ENCODE data around the gene TTC6.

The TTC6 gene

GRCh38 chr14:37587881-37588666 is 7.4 kb upstream of the TTC6 start:
- H3K27me3 ChIP-seq (ENCODE audit: insufficient read depth, poor library complexity, severe bottlenecking), result peaks cover 57% of the 10 kb centered on the region
- DNase-seq (ENCODE audit: low read depth in 1 of 2, low spot score in 1 of 2), result no peak
- no peak overlapping the region for H3K27ac ChIP-seq (replicated peaks)
- TF ChIP-seq GABPA (IDR thresholded peaks at IDR 0.05; ENCODE audit: low read depth), result no peak
- no peak for TF ChIP-seq POLR2AphosphoS5 (IDR thresholded peaks at IDR 0.05; ENCODE audit: low read depth)
- TF ChIP-seq SPI1 (IDR thresholded peaks at IDR 0.05; ENCODE audit: borderline replicate concordance, low read depth), result no peak
- TF ChIP-seq CTCF (IDR thresholded peaks at IDR 0.05; ENCODE audit: insufficient read depth, low read length), result no peak
- no peak for TF ChIP-seq REST (IDR thresholded peaks at IDR 0.05; ENCODE audit: insufficient replicate concordance, low read depth)
- no peak overlapping the region for H3K4me3 ChIP-seq (replicated peaks; ENCODE audit: insufficient read depth, low read length)

GRCh38 chr14:37588667-37588955 is 6.8 kb upstream of the TTC6 start:
- Histone ChIP-seq H3K27ac (replicated peaks) (no peak overlapping the region), H3K27me3 (ENCODE audit: insufficient read depth, poor library complexity, severe bottlenecking) (peaks cover 60% of the 10 kb centered on the region), H3K4me3 (replicated peaks; ENCODE audit: insufficient read depth, low read length) (no peak overlapping the region)
- TF ChIP-seq SPI1 (IDR thresholded peaks at IDR 0.05; ENCODE audit: borderline replicate concordance, low read depth) (no peak), REST (IDR thresholded peaks at IDR 0.05; ENCODE audit: insufficient replicate concordance, low read depth) (no peak)
- DNase-seq (ENCODE audit: low read depth in 1 of 2, low spot score in 1 of 2), result no peak

- no peak overlapping the region for H3K27ac ChIP-seq (replicated peaks)
- H3K27me3 ChIP-seq (ENCODE audit: insufficient read depth, poor library complexity, severe bottlenecking), result peaks cover 65% of the 10 kb centered on the region
- DNase-seq (ENCODE audit: low read depth in 1 of 2, low spot score in 1 of 2), result no peak
- H3K4me3 ChIP-seq (replicated peaks; ENCODE audit: insufficient read depth, low read length), result no peak overlapping the region
- TF ChIP-seq CTCF (IDR thresholded peaks at IDR 0.05; ENCODE audit: insufficient read depth, low read length), result no peak
- TF ChIP-seq SPI1 (IDR thresholded peaks at IDR 0.05; ENCODE audit: borderline replicate concordance, low read depth), result no peak
- TF ChIP-seq REST (IDR thresholded peaks at IDR 0.05; ENCODE audit: insufficient replicate concordance, low read depth), result no peak
- TF ChIP-seq POLR2AphosphoS5 (IDR thresholded peaks at IDR 0.05; ENCODE audit: low read depth), result no peak
- no peak for TF ChIP-seq GABPA (IDR thresholded peaks at IDR 0.05; ENCODE audit: low read depth)
Observed at GRCh38 chr14:37588956-37589714, 6.3 kb upstream of the TTC6 start.
